Measurements from ENCODE around the gene GID4. TPM values are rescaled to one million over a fixed set of nuclear protein-coding genes. Genes with fewer than 3 reads are reported as not detected.

Gene GID4
- total RNA-seq, 3 donors from 2014 or later (not counting 1 experiment from before 2014, with no cell fraction given), result 6.6 to 10.0 (median 6.9) TPM

DNA sequence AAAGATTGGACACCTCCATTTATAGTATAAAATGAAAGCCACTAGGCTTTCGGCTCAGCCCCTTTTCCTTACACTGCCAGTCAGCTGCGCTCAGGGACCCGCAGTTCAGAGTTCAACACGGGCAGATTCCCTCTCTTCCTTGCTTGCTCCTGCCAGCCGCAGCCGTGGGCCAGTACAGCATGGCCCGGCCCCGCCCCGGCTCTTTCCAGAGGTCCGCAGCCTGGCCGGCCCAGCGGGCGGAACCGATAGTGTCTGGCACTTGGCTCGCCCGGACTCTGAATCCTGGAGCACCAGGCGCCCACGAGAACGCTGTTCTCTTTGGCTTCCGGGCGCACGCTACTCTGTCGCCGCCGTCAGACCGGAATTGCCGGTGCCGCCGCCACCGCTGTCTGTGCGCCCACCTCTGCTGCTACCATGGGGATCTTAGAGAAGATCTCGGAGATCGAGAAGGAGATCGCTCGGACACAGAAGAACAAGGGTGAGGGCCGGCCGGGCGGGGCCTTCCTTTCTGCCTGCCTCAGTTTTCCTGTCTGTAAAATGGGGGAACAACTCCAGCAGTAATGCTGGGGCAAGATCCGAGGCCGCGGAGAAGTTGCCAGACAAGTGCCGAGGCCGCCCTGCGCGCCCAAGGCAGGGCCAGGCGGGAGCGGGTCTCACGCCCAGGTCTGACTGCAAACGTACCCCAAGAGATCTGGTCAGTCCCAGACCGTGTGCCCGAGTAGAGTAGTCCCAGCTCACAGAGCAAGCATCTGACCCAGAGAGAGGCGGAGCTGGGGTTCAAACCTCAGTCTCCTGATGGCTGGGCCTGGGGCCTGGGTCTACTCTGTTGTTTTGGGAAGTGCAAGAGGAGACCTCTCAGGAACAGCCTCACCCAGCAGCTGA lies 48.6 kb downstream of the GID4 start, which contains the start of gene DRG2:
Gene DRG2 (plus strand): TSS at position 339 of the 882 bp plus-strand sequence. CDS start 76 bp downstream, at position 415.
- H3K27me3 ChIP-seq (ENCODE audit: control insufficient read depth, insufficient read depth, low read length), result no peaks in the 10 kb centered on the region
- H3K4me1 ChIP-seq (ENCODE audit: control insufficient read depth, insufficient read depth, low read length), result peaks cover 20% of the 10 kb centered on the region
- TF ChIP-seq, protein P1, sequence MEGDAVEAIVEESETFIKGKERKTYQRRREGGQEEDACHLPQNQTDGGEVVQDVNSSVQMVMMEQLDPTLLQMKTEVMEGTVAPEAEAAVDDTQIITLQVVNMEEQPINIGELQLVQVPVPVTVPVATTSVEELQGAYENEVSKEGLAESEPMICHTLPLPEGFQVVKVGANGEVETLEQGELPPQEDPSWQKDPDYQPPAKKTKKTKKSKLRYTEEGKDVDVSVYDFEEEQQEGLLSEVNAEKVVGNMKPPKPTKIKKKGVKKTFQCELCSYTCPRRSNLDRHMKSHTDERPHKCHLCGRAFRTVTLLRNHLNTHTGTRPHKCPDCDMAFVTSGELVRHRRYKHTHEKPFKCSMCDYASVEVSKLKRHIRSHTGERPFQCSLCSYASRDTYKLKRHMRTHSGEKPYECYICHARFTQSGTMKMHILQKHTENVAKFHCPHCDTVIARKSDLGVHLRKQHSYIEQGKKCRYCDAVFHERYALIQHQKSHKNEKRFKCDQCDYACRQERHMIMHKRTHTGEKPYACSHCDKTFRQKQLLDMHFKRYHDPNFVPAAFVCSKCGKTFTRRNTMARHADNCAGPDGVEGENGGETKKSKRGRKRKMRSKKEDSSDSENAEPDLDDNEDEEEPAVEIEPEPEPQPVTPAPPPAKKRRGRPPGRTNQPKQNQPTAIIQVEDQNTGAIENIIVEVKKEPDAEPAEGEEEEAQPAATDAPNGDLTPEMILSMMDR (IDR thresholded peaks at IDR 0.05), result no peak
- intact Hi-C loops (cut with micrococcal nuclease), result loop anchor here (5.0 kb wide), 1 partner anchor 446 kb away; no protein-coding TSS in a partner anchor
- H3K36me3 ChIP-seq (ENCODE audit: control insufficient read depth, insufficient read depth, low read length), result peaks cover 6% of the 10 kb centered on the region
- peak within 1 kb of the TSS; percentile 80 for H3K27ac ChIP-seq (ENCODE audit: low read length)
- Mint-ChIP-seq H3K36me3 (no peaks in the 10 kb centered on the region), H3K4me3 (peak within 1 kb of the TSS; percentile 100), H3K27me3 (ENCODE audit: low read depth in 2 of 2) (no peaks in the 10 kb centered on the region), H3K27ac (peak within 1 kb of the TSS; percentile 97 to 98), H3K9me3 (no peaks in the 10 kb centered on the region), H3K4me1 (peaks cover 28 to 33% of the 10 kb centered on the region in 2 donors)
- ATAC-seq (peak; percentile 95 to 97 (median 97)), DNase-seq (peak; percentile 88 to 94)
- peak within 1 kb of the TSS; percentile 84 for H3K4me3 ChIP-seq (ENCODE audit: low read length)
- WGBS (ENCODE audit: insufficient coverage), result 2% methylated on average over 52 of the region's 52 CpGs
- no peaks in the 10 kb centered on the region for H3K9me3 ChIP-seq (ENCODE audit: control insufficient read depth, insufficient read depth, low read length)

DNA sequence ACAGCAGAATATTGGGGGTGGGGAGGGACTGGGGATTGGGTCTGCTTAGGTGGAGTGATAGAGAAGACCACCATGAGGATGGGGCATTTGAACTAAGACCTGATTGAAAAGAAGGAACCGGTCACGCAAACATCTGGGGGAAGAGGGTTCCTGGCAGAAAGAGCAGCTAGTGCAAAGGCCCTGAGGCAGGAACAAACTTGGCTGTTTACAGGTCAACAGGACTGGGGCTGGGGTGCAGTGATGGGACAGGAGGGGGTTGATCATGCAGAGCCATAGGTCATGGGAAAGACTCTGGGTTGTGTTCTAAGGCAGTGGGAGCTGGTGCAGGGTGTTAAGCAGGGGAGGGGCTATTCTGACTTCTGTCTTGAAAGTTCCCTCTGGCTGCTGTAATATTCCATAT lies 50.4 kb downstream of the GID4 start:
- ATAC-seq, result no peak
- H3K27ac ChIP-seq (ENCODE audit: low read length), result no peak overlapping the region
- H3K27me3 Mint-ChIP-seq (ENCODE audit: low read depth in 2 of 2), result no peaks in the 10 kb centered on the region
- peaks cover 7% of the 10 kb centered on the region for H3K36me3 Mint-ChIP-seq
- no peaks in the 10 kb centered on the region for H3K9me3 Mint-ChIP-seq
- intact Hi-C loops (cut with micrococcal nuclease), result loop anchor here (5.0 kb wide), 1 partner anchor 447 kb away; no protein-coding TSS in a partner anchor
- no peaks in the 10 kb centered on the region for H3K27me3 ChIP-seq (ENCODE audit: control insufficient read depth, insufficient read depth, low read length)
- peak overlapping the region; percentile 97 to 98 for H3K27ac Mint-ChIP-seq
- no peak for DNase-seq
- no peak overlapping the region for H3K4me3 ChIP-seq (ENCODE audit: low read length)
- H3K9me3 ChIP-seq (ENCODE audit: control insufficient read depth, insufficient read depth, low read length), result no peaks in the 10 kb centered on the region
- H3K4me1 Mint-ChIP-seq, result peaks cover 28 to 40% of the 10 kb centered on the region in 2 donors
- TF ChIP-seq, protein P1 (IDR thresholded peaks at IDR 0.05), result no peak
- peaks cover 16% of the 10 kb centered on the region for H3K36me3 ChIP-seq (ENCODE audit: control insufficient read depth, insufficient read depth, low read length)
- peaks cover 20% of the 10 kb centered on the region for H3K4me1 ChIP-seq (ENCODE audit: control insufficient read depth, insufficient read depth, low read length)
- WGBS (ENCODE audit: insufficient coverage), result 97% methylated on average over 2 of the region's 2 CpGs
- peak overlapping the region; percentile 100 for H3K4me3 Mint-ChIP-seq

DNA sequence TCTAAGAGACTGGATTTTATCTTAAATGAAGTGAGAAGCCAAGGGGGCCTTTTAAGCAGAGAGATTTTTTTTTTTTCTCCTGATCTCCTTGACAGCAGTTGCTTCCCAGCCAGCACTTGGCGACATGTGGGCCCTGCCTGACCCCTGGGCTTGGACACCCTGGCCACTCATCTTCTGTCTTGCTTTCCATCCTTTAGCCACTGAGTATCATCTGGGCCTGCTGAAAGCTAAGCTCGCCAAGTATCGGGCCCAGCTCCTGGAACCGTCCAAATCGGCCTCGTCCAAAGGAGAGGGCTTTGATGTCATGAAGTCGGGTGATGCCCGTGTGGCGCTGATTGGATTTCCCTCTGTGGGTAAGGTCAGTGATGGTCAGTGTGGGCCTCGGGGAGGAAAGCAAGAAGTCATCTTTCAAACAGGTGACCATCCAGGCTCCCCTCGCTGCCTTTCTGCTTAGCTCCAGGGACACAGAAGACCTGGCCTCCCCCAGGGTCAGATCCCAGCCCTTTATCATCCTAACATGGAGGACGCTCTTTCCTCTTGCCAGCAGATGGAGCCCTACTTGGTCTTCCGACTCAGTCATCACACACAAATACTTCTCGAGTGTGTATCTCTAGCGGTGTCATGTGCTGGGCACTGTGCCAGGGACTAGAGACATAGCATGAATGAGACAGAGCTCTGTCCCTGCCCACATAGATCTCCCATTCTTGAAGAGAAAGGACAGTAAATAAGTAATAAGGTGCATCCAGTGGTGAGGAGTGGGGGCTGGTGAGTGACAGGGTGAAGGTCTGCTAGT lies 54.6 kb downstream of the GID4 start:
- no peaks in the 10 kb centered on the region for H3K9me3 Mint-ChIP-seq
- Histone ChIP-seq H3K36me3 (ENCODE audit: control insufficient read depth, insufficient read depth, low read length) (peaks cover 43% of the 10 kb centered on the region), H3K27me3 (ENCODE audit: control insufficient read depth, insufficient read depth, low read length) (no peaks in the 10 kb centered on the region), H3K4me3 (ENCODE audit: low read length) (no peak overlapping the region), H3K9me3 (ENCODE audit: control insufficient read depth, insufficient read depth, low read length) (no peaks in the 10 kb centered on the region), H3K27ac (ENCODE audit: low read length) (no peak overlapping the region), H3K4me1 (ENCODE audit: control insufficient read depth, insufficient read depth, low read length) (peaks cover 5% of the 10 kb centered on the region)
- TF ChIP-seq, protein P1 (IDR thresholded peaks at IDR 0.05), result no peak
- peaks cover 7% of the 10 kb centered on the region for H3K36me3 Mint-ChIP-seq
- H3K4me3 Mint-ChIP-seq, result no peak overlapping the region
- no peak for ATAC-seq
- WGBS (ENCODE audit: insufficient coverage), result 96% methylated on average over 15 of the region's 15 CpGs
- peaks cover 21 to 36% of the 10 kb centered on the region in 2 donors for H3K4me1 Mint-ChIP-seq
- H3K27ac Mint-ChIP-seq, result peak overlapping the region; percentile 34 to 72
- DNase-seq, result peak in 1 of 2 donors; percentile 40
- intact Hi-C loops (cut with micrococcal nuclease), result no loop called here
- no peaks in the 10 kb centered on the region for H3K27me3 Mint-ChIP-seq (ENCODE audit: low read depth in 2 of 2)

Measured in natural killer cell (primary cell).